SK-MEL-5 (cell line): ENCODE results near the gene NINJ1. TPM values are rescaled to one million over a fixed set of nuclear protein-coding genes. Genes with fewer than 3 reads are reported as not detected.
A peak's percentile ranks its signal among the peaks of the same experiment; 100 is the strongest.

ENCODE experiments used
- DNase-seq: peaks from one replicate; pipeline ENCODE4 v3.0.0-alpha.2; 2016; ENCODE audit warnings: low read depth, low spot score
- in situ Hi-C: cut with HindIII; loops from 2 replicates; pipeline ENCODE4 v1.10.0; 2016; ENCODE audit warnings: low sequenced_read_pairs, high pct_unique_total_duplicates, low pct_unique_long_range_greater_than_20kb
- total RNA-seq: library from RNA; depleted of rRNA; stranded (reverse); fragments of >200 nt; shearing (Covaris generic); gene quantifications from 2 replicates; pipeline ENCODE4 v1.2.3, GENCODE V29; 2014

Gene NINJ1
- total RNA-seq, 1 experiment from 2014 or later: 81.3 TPM

DNA sequence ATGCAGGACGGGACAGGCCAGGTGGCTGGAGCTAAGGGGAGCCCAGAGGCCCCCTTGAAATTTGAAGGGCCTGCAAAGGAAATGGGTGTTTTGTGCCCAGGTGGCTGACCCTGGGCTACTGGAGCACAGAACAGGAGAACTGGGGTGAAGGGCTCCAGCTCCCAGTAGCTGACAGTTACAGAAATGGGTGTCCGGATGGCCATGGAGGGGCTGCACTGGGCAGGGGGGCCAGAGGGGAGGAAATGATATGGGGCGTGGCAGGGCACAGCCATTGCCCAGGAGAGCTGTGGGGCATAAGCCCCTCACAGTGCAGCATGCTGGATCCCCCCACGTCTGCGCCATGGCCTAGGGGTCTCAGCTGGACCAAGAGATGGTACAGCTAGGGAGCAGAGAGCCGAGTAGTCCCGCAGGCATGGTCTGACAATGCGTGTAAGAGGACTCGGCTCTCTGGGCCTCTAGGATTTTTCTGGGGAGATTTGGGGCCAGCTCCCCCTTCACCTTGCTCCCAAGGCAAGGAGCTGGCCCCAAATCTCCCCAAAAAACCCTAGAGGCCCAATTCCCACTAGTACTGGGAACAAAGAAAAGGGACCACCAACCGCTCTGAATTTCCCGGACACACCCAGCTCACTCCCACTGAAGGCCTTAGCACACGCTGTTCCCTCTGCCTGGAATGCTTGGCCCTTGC is 45.9 kb downstream of the NINJ1 start:
- DNase-seq: no peak
- in situ Hi-C loops: no loop called here

DNA sequence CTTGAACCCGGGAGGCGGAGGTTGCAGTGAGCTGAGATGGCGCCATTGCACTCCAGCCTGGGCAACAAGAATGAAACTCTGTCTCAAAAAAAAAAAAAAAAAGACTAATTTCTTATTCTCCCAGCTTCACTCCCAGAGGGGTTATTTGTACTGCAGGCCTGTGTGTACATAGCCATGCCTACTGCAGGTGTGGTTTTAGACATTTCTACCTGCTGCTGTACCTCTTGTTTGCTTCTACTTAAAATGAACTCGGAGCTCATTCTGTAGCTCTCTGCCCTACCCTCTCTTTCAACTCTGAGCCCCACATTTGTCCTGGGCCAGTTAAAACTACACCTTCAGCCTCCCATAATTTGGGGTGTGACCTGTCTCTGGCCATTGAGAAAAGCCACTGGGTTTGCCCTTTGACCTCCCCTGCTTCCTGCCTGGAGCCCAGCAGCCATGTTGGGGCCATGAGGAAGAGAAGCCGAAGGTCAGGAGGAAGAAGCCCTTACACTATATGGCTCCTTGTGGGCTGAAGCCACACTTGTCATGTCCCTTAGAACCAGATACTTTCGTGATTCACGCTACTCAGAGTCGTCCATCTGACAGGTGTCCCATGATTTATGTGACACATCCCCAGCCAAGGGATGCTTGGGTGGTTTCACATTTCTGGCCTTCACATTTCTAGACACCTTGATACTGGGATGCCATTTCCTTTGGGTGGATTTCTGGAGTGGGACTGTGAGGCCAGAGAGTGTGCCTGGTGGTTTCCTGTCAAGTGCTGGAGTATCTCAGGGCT is 47.4 kb downstream of the NINJ1 start:
- in situ Hi-C loops: no loop called here
- no peak for DNase-seq

DNA sequence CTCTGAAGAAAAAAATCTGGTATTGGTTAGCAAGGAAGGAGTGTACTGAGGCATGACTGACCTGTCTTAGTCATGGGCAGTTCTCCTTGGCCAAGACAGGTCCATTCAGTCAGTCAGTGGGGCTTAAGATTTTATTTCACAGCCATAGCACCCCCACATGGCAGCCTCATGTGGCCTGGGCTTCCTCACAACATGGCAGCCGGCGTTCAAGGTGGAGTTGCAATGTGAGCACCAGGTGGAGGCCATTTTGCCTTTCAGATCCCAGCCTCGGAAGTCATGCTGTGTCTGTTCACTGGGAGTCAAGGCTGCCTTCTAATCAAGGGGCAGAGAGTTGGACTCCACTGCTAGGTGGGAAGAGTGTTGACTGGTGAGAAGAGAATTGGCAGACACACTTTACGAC is 48.4 kb downstream of the NINJ1 start:
- DNase-seq: no peak
- in situ Hi-C loops: no loop called here

DNA sequence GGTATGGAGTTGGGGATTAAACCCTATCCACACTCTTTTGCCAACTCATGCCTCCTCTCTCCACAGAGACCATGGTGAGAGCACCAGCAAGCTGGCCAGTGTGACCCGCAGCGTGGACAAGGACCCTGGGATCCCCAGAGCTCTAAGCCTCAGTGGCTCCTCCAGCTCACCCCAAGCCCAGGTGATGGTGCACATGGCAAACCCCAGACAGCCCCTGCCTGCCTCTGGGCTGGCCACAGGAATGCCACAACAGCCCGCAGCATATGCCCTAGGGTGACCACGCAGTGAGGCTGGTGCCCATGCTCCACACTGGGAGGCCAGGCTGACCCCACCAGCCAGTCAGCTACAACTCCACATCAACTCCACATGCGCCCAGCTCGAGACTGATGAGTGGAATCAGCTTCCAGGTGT is 49.6 kb downstream of the NINJ1 start:
- DNase-seq: no peak
- in situ Hi-C loops: no loop called here

DNA sequence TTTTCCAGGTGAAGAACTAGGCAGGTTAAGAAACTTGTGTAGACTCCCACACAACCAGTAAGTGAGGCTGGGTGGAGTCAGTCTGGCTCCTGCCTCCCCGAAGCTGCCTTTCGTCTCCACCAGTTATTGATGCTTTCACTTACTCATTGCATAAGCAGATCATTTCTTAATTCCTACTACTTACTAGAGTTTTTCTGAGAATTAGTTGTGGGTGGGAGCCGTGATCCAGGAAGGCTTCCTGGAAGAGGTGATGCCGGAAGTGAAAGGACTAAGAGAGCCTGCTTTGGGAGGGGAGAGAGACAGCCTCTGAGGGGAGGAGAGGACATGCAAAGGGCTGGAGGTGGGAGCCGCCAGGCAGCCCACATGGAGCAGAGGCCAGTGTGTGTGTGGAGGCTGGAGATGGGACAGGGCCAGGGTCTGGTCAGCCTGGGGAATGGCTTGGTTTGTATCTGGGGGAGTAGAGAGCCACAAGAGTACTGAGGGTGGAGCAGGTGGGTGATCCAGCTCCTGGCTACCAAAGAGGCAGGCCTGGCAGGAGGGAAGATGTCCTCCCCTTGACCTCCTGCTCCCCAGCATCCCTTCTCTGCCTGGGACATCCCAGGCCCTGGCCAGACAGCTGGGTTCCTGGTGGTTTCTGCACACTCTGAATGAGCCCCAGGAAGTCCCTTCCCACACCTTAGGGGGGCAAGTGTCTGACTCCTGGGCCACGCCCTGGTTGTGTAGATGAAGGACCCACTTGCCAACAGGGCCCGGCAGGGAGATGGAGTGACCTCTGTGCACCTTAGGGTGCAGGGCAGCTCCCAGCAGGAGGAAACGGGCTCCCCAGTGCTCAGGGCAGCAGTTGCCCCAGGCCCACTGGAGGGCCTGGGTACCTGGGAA is 50.2 kb downstream of the NINJ1 start:
- in situ Hi-C loops: no loop called here

DNA sequence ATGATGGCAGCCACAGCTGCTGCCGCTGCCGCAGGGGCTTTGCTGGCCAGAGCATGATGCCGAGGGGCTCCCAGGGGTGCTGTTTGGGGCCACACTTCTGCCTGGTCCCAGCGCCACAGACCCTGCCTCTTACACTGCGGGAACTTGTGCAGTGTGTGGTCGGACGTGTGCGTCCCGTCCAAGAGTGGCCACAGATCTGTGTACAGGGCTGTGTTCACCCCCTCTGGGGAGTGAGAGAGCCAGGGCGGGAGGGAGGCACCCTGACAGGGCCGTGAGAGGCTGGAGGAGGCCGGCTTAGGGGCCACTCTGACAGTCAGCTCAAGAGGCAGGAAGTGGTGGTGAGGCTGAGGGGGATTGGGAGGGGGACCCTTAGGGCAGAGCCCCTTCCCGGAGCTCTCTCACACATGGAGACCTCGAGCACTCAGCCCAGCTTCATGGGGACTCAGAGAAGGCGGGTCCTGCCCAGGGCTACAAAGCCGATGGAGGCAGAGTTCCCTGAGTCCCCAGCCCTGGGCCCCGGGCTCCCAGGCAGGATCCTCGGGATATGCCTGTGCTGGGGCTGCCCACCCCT is 51.1 kb downstream of the NINJ1 start:
- DNase-seq: no peak
- in situ Hi-C loops: no loop called here

More for the DNA sequence above, 50.2 kb downstream of the NINJ1 start:
- DNase-seq: no peak

DNA sequence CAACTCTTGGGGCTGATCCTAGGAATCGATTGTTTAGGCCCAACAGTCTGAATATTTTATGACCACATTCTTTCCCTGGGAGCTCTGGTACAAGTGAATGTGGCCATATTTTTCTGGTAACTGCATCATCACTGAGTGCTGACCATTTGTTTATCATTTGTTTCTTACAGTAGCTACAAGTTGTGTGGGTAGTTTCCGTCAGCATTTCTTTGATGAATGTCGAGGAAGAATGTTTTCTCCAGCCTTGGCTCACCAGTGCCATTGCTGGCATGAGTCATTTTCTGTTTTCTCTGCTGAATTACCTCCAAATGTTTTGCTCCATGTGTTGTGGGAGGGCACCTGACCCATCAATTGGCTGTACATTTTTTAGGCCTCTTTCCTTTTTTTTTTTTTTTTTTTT is 52.1 kb downstream of the NINJ1 start:
- in situ Hi-C loops: no loop called here
- no peak for DNase-seq

DNA sequence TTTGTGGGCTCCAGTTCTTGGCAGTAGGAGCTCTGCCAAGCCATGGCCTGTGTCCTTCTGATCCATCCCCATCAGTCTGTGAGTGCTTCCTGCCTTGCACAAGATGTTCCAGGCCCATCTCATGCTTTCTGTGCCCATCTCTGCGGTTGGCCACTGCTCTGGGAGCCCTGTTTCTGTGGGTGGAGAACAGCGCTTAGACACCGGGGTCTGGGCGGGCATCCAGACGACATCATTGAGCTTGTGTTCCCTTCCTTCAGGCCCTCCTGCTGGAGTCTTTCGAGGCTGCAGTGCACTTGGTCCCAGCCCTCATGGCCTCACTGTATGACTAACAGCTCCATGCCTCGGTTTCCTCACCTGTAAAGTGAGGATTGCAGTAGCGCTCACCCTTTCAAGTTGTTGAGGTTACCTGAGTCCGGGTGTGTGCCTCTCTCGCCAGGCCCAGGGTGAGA is 52.9 kb downstream of the NINJ1 start:
- DNase-seq: no peak
- in situ Hi-C loops: no loop called here

DNA sequence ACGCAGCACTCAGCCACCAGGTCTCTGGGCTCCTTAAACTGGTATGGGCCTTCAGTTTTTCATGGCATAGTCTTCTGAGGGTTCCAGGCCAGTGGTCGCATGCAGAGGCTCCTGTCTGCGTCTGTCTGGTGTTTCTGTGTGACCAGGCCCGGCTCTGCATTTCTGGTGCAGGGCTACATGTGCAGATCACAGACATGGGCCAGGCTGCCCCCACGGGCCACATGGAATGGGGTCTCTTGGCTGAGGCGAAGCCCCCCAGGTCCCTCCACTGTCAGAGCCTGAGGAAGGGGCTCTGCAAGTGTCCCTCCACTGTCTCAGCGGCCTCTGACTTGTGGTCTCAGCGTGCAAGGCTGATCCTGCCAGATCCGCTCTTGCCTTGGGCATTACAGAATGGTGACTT is 53.6 kb downstream of the NINJ1 start:
- in situ Hi-C loops: no loop called here
- peak; percentile 27 for DNase-seq

DNA sequence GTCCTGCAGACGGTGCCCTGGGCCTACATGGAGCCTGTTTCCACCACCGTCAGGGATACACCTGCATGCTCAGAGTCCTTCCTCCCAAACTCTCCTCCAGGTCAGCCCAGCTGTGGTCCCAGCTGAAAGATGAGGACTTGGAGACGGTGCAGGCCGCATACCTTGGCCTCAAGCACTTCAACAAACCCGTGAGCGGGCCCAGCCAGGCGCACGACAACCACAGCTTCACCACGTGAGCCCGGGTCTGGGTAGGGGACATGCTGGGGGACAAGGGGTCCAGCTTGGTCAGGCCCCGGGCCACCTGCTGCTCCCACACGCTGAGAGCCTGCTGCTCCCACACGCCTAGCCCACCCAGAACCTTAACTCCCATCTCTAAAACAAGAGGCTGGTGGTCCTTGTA is 54.7 kb downstream of the NINJ1 start:
- no peak for DNase-seq
- in situ Hi-C loops: no loop called here

DNA sequence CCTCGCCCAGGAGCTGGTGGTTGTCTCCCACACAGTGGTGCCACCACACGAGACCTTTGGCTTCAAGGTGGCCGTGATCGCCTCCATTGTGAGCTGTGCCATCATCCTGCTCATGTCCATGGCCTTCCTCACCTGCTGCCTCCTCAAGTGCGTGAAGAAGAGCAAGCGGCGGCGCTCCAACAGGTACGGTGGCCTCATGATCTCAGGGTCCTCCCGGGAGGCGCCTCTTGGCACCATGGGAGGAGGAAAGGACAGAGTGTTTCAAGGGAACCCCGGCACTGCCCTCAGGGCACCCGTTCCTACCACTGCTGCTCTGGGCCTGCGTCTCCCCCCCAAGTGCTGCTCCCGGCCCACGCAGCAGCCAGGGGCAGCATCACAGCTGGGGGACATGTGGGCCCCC is 56.2 kb downstream of the NINJ1 start:
- in situ Hi-C loops: no loop called here
- DNase-seq: no peak

DNA sequence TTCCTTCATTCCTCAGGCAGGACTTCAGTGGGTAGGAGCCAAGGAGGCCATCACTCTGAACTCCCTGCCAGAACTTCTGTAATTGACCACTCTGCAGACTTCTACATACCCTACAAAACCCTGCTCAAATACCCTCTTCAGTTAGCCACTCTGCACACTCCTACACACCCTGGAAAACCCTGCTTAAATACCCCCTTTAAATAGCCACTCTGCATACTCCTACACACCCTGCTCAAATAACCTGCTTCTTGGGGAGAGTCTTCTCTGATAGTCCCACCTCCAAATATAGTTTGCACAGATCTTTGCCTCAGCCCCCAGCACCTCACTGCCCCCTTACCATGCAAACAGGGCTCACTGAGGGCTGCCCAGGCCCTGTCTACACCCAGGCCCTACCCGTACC is 56.7 kb downstream of the NINJ1 start:
- in situ Hi-C loops: no loop called here
- DNase-seq: no peak

DNA sequence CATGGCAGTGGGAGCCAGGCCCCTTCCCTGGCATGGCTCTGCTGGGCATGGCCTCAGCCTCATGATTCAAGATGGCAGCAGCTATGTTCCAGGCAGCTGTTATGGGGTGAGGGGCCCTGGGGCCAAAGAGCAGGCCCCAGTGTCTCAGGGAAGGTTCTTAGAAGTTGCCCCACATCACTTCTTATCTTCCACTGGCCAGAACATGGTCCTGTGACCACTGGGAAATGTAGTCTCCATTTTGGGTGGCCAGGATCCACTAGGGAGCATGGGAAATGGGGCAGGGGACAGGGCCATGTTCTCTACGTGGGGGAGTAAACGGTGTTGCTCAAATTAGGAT is 57.3 kb downstream of the NINJ1 start:
- in situ Hi-C loops: no loop called here
- DNase-seq: no peak

DNA sequence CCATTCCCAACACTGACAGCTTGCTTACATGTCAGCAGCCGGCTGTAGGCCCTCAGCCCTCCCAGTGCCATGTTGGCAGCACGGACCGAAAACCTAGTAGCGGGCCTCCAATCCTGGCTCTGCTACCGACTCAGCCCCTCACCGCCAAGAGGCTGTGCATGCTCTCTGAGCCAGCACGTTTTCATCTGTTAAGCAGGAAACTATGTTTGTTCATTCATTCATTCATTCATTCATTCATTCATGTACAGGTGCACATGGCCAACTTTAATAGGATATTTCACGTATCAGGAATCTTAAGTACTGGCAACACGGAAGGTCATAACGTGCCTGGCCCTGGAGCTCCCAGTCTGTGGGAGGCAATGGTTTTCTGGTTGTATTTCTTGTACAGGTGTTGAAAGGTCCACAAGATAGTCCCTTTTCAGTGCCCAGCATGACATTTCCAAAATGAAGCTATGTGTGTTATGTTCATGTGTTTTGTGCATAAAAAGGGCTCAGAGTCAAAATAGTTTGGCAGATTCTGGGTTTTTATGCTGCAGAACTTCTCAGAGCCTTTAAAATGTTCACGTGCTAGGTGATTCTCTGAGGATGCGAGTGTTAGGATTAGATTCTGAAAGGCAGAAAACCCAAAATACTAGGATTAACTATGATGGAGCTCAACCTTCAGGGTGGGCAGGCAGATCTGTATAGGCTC is 57.8 kb downstream of the NINJ1 start:
- in situ Hi-C loops: no loop called here

DNA sequence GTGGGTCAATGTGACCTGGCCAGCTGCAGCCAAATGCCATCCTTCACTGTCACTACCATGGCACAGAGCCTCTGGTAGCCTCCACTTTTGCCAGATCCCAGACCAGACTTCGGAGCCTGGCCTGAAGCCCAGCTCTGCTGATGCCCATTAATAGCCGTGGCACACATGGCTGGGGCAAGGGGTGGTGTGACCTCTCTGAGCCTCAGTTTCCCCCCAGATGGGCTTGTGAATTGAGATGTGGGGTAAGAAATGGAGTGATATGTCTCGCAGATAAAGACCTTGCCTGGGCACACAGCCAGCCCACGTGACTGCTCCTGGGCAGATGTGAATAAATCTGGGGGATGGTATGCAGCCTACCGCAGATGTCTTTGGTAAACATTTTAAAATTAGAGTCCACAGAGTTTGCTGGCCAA is 61.7 kb downstream of the NINJ1 start:
- no peak for DNase-seq
- in situ Hi-C loops: no loop called here

More for the DNA sequence above, 57.8 kb downstream of the NINJ1 start:
- DNase-seq: no peak
